ENCODE measurements around the gene BCL2L15. TPM values are rescaled to one million over a fixed set of nuclear protein-coding genes. Genes with fewer than 3 reads are reported as not detected.

Gene BCL2L15
- polyA plus RNA-seq, result not detected

DNA sequence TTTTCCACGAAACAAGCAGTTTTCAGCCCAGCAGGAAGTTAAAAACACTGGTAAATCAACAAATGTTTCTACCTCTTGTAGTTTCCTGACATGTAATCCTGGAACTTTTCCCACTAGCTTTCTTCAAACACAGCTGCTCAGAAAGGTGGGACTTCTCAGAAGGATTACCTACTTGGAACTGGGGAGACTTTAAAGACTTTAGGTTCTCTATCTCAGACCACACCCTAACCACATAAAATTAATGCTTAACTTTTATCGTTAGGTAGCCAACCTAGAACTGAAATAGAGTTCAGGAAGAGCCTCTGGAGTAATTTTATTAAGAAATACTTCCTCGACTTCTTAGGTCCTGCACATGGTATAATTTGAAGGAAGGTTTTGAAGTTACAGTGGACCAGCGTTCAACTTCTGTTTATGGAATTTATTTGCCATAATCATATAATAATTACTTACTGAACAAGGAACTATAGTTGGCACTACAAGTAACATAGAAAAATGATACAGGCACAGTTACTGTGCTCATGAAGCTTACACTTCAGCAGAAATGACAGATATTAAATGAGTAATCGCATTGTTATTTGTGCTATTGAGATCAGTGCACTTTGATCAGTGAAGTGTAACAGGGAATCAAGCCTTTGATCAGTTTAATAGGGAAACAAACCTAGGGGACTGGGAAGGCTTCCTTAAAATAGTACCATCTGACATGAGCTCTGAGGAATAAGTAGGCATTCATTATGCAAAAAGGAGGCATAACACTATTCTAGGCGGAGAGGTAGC is at the start of gene BCL2L15:
Gene BCL2L15 (minus strand): TSS at position 180 of the 774 bp plus-strand sequence. CDS start 206 bp downstream, outside the sequence.
- no peak within 1 kb of the TSS for H3K27ac Mint-ChIP-seq
- H3K27me3 Mint-ChIP-seq, result no peaks in the 10 kb centered on the region
- H3K4me1 Mint-ChIP-seq, result peaks cover 0 to 4% (median 0%) of the 10 kb centered on the region in 3 donors
- no peak within 1 kb of the TSS for H3K4me3 Mint-ChIP-seq
- H3K36me3 Mint-ChIP-seq, result peaks cover 4% of the 10 kb centered on the region
- no peaks in the 10 kb centered on the region for H3K9me3 Mint-ChIP-seq

DNA sequence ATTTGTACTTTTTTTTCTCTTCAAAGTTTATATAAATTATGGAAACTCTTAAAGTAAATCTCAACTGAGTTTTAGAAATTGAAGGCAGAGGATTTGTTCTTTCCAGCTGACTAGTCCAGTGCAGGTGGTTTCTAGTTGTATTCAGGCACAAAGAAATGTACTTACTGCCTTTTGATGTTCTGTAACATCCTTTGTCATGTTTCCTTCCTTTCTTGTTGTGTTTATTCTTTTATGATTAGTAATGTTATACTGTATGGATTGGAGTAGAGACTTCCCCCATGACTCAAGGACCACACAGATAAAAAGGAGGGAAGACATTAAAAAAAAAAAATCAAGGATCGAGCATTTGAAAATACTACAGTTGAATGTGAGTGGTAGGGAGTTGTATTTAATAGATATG is 49.8 kb upstream of the BCL2L15 start:
- H3K9me3 Mint-ChIP-seq, result no peaks in the 10 kb centered on the region
- peaks cover 3% of the 10 kb centered on the region for H3K36me3 Mint-ChIP-seq
- H3K27ac Mint-ChIP-seq, result peak overlapping the region in 1 of 3 donors; percentile 67
- H3K27me3 Mint-ChIP-seq, result no peaks in the 10 kb centered on the region
- H3K4me1 Mint-ChIP-seq, result peaks cover 43 to 59% (median 56%) of the 10 kb centered on the region in 3 donors
- H3K4me3 Mint-ChIP-seq, result peak overlapping the region in 1 of 4 donors; percentile 1

DNA sequence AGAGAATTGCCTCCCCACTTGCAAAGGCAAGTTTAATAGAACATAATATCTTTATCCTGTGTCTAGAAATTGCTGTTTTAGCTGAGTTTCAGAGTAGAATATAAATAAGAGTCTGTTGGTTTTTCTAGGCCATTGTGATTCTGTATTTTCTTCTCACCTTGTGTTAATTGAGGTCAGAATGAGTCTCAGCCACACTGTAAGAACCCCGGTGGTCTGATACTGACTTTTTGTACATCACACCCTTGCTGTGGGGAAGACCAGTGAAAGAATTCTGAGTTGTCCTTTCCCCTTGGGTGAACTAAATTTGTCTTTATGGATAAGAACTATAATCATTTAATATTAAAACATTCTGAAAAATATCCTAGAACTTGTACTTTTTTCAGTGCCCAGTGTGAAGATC is 48.6 kb upstream of the BCL2L15 start:
- peak overlapping the region in 1 of 3 donors; percentile 40 for H3K27ac Mint-ChIP-seq

DNA sequence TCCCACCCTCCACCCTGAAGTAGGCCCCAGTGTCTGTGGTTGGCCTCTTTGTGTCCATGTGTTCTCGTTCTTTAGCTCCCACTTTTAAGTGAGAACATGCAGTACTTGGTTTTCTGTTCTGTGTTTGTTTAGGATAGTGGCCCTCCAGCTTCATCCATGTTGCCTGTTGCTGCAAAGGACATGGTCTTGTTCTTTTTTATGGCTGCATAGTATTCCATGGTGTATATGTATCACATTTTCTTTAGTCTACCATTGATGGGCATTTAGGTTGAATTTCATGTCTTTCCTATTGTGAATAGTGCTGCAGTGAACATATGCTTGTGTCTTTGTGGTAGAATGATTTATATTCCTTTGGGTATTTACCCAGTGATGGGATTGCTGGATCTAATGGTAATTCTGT is 47.8 kb upstream of the BCL2L15 start:
- peaks cover 3% of the 10 kb centered on the region for H3K36me3 Mint-ChIP-seq
- peak overlapping the region in 1 of 4 donors; percentile 2 for H3K4me3 Mint-ChIP-seq
- H3K27ac Mint-ChIP-seq, result no peak overlapping the region
- H3K9me3 Mint-ChIP-seq, result no peaks in the 10 kb centered on the region
- H3K27me3 Mint-ChIP-seq, result no peaks in the 10 kb centered on the region
- H3K4me1 Mint-ChIP-seq, result peaks cover 57 to 69% (median 67%) of the 10 kb centered on the region in 3 donors

More for the DNA sequence above, 48.6 kb upstream of the BCL2L15 start:
- no peaks in the 10 kb centered on the region for H3K27me3 Mint-ChIP-seq
- peaks cover 3% of the 10 kb centered on the region for H3K36me3 Mint-ChIP-seq
- peak overlapping the region in 1 of 4 donors; percentile 2 for H3K4me3 Mint-ChIP-seq
- H3K4me1 Mint-ChIP-seq, result peaks cover 49 to 67% (median 67%) of the 10 kb centered on the region in 3 donors
- H3K9me3 Mint-ChIP-seq, result no peaks in the 10 kb centered on the region

DNA sequence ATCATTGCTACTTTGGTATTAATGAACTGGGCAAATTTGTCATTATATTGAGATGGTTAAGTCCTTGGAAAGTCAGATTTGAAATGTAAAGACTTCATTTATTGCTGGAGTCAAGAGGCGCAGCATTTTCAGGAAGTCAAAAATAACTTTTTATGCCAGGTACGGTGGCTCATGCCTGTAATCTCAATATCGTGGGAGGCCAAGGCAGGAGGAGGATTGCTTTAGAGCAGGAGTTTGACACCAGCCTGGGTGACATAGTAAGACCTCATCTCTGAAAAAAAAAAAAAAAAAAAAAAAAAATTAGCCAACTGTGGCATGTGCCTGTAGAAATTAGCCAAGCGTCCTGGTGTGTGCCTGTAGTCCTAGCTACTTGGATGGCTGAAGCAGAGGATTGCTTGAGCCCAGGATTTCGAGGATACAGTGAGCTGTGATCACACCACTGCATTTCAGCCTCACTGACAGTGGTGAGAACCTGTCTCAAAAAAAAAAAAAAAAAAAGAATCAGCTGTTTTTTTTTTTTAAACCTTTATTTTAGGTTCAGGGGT is 47.2 kb upstream of the BCL2L15 start:
- Mint-ChIP-seq H3K36me3 (peaks cover 3% of the 10 kb centered on the region), H3K4me3 (no peak overlapping the region), H3K4me1 (peaks cover 57 to 65% (median 65%) of the 10 kb centered on the region in 3 donors), H3K27ac (no peak overlapping the region), H3K27me3 (no peaks in the 10 kb centered on the region), H3K9me3 (no peaks in the 10 kb centered on the region)

DNA sequence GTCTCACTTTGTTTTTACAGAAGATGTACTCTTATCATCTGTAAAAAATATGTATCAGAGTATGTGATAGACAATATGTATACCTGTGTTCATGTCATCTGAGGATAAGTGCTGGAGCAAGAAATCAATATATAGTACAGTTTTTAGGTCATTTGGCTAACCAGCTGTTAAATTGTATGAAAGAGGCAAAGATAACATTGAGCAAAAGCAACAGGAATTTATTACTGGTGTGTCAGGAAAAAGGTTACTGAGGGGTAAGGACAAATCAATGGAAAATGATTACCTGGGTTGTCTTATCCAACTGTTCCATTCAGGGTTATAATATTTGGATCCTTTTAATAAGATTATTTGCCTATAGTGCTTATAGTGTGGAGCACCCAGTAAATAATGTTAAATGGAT is 46.6 kb upstream of the BCL2L15 start:
- peaks cover 52 to 62% (median 61%) of the 10 kb centered on the region in 3 donors for H3K4me1 Mint-ChIP-seq
- peak overlapping the region in 1 of 4 donors; percentile 98 for H3K4me3 Mint-ChIP-seq
- H3K27ac Mint-ChIP-seq, result peak overlapping the region in 1 of 3 donors; percentile 13
- H3K9me3 Mint-ChIP-seq, result no peaks in the 10 kb centered on the region
- no peaks in the 10 kb centered on the region for H3K27me3 Mint-ChIP-seq
- H3K36me3 Mint-ChIP-seq, result peaks cover 3% of the 10 kb centered on the region

DNA sequence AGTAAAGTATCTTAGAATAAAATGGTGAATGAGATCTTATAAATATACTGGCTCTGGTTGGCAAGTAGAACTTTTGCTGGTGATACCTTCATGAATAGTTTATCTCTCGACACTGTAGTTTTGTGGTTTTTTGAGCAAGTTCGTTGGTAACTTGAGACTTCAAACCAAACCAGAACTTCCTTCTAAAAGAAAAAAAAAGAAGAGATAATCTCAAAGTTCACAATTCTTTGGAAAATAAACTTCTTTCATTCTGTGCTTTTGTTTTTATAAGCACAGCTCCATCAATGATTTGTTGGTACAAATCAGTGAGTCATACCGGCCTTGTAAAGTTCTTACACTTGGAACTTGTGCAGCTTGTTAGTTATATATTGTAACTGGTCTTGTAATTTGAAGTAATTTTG is 44.1 kb upstream of the BCL2L15 start:
- Mint-ChIP-seq H3K4me3 (peak overlapping the region; percentile 95 to 99 (median 98)), H3K27ac (peak overlapping the region; percentile 94 to 98 (median 98)), H3K4me1 (peaks cover 49 to 62% (median 60%) of the 10 kb centered on the region in 3 donors), H3K9me3 (no peaks in the 10 kb centered on the region), H3K36me3 (peaks cover 2% of the 10 kb centered on the region), H3K27me3 (no peaks in the 10 kb centered on the region)

DNA sequence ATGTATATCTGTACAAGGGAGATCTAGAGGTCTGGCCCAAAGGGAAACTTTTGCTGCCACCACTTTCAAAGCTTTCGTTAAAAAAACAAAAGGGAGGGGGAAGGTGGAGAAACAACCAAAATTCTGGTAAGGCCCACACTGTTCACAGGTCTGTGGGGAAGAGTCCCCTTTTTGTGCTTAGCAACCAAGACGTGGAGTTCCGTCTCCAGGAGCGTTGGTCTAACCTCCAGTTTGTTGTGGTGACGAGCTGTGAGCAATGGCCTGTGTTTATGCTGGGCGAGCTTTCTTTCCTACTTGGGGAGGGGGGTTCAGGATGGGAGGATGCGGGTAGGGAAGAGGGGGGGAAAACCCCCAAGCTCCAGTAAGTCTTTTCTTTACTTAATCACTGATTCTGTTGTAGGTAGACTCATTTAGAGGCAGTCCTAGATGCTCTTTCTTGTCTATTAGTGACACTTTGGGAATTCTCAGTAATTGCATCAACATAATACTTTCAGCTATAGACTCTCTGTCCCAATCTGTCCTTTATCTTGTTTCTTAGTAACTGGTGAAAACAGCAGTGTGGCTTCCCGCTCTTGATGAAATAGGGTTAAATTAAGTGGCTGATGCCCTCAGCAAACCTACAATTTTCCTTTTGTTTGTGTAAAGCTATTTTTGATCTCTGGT is 43.2 kb upstream of the BCL2L15 start:
- Mint-ChIP-seq H3K4me1 (peaks cover 44 to 58% (median 55%) of the 10 kb centered on the region in 3 donors), H3K27me3 (no peaks in the 10 kb centered on the region), H3K27ac (peak overlapping the region; percentile 94 to 98 (median 98)), H3K9me3 (no peaks in the 10 kb centered on the region), H3K36me3 (peaks cover 2% of the 10 kb centered on the region), H3K4me3 (peak overlapping the region; percentile 95 to 99 (median 98))

DNA sequence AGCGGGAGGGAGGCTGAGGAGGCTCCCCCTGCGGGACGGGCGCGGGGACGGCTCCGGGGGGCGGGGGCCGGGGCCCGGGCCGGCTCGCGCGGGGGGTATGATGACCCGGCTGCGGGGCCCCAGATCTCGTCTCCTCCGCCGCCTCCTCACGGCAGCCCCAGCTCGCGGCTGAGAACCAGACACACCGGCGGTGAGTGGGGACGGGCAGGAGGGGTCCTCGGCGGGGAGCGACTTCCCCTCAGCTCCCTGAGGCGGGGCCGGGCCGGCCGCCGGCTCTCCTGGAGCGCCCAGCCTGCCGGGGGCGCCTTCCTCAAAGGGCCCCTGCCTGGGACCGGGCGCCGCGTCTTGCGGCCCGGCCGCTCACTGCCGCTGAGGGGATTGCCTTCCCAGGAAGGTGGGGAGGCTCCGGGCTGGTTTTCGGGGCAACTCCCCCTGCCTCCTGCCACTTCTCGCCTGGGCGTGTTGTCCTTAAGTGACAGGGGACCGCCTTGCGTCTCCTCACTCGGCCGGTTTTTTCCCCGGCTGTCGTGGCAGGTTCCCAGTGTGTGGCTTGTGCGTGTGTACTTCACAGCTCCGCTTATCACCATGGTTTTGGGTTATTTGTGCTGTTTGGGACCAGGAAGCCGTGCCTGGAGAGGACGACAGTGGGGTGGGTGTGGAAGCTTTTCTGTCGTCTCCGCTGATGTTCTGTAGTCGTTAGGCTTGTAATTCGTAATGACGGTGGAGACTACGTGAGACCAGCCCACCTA is 42.5 kb upstream of the BCL2L15 start:
- H3K27me3 Mint-ChIP-seq, result no peaks in the 10 kb centered on the region
- no peaks in the 10 kb centered on the region for H3K9me3 Mint-ChIP-seq
- peaks cover 42 to 54% (median 51%) of the 10 kb centered on the region in 3 donors for H3K4me1 Mint-ChIP-seq
- peaks cover 2% of the 10 kb centered on the region for H3K36me3 Mint-ChIP-seq
- H3K27ac Mint-ChIP-seq, result peak overlapping the region; percentile 94 to 100 (median 98)
- peak overlapping the region; percentile 98 to 100 (median 99) for H3K4me3 Mint-ChIP-seq

DNA sequence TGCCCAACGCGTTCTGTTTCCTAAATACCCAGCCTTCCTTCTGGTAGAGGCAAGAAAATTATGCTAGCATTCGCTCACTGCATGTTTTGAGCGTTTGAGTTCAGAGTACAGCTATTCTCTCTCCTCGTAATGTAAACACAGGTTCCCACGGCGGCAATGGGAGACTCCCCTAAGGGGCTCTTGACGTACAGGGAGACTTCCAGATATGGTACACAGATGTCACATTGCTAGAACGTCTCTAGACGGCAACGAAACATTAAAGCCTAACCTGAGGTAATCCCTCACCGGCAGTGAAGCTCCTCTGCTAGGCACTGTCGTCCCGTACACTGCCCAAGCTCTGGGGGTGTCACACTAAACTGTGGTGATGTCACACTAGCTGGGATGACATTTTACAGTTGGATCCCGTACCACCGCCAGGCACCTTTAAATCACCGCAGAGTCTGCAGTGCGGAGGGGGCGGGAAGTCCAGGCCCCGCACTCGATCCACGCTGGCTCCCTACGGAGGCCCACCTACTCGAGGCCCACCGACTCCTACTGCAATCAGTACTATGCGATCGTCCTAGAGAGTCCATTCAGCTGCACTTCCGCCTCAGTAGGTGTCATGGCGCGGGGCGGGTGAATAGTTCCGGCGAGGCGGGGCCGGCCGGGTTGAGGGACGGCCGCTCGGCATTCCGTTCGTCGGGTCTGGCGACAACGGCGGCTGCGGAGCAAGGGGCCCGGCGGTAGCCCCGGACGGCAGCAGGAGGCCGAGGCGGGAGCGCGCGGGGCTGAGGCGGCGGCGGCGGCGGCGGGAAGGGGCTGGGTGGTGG is 41.8 kb upstream of the BCL2L15 start, which contains the start of gene HIPK1:
Gene HIPK1 (plus strand): TSS at position 384 of the 809 bp plus-strand sequence.
- H3K9me3 Mint-ChIP-seq, result no peaks in the 10 kb centered on the region
- H3K4me3 Mint-ChIP-seq, result peak within 1 kb of the TSS; percentile 98 to 100 (median 99)
- peaks cover 39 to 51% (median 47%) of the 10 kb centered on the region in 3 donors for H3K4me1 Mint-ChIP-seq
- peak within 1 kb of the TSS; percentile 98 to 100 (median 100) for H3K27ac Mint-ChIP-seq
- H3K27me3 Mint-ChIP-seq, result no peaks in the 10 kb centered on the region
- H3K36me3 Mint-ChIP-seq, result peaks cover 2% of the 10 kb centered on the region

DNA sequence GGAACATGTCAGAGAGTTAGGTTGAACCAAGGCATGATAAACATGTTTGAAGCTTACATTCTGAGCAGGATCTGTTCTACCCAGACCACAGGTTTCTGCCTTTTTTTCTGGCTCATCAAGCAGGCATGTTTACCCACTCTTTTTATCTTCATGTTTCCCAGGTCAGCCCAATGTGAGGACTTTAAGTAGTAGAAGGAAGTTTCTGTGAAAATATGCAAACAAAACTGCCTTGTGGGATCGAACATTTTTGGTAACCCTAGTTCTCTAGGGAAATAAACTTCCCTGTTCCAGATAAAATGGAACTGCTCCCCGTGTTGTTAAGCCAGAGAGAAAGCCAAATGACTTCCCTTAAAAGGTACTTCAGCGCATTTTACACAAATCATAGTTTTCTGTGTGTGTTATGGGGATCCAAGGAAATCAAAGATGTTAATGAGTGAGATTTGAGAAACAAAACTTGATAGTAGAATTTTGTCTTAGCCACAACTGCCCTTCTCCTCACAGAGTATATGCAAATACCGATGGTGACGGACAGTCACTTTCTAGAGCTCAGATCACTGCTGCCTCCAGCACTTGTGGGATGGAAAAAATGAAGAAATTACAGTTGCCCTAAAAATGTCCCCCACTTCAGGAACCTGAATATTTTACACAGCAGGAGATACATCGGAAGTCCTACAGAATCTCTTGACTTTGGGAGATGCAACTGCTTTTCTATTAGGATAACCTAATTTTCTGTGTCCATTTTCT is 41.0 kb upstream of the BCL2L15 start:
- H3K4me3 Mint-ChIP-seq, result peak overlapping the region; percentile 98 to 100 (median 99)
- no peaks in the 10 kb centered on the region for H3K9me3 Mint-ChIP-seq
- H3K27me3 Mint-ChIP-seq, result no peaks in the 10 kb centered on the region
- peak overlapping the region; percentile 98 to 100 (median 100) for H3K27ac Mint-ChIP-seq
- H3K4me1 Mint-ChIP-seq, result peaks cover 32 to 43% (median 41%) of the 10 kb centered on the region in 3 donors
- no peaks in the 10 kb centered on the region for H3K36me3 Mint-ChIP-seq

DNA sequence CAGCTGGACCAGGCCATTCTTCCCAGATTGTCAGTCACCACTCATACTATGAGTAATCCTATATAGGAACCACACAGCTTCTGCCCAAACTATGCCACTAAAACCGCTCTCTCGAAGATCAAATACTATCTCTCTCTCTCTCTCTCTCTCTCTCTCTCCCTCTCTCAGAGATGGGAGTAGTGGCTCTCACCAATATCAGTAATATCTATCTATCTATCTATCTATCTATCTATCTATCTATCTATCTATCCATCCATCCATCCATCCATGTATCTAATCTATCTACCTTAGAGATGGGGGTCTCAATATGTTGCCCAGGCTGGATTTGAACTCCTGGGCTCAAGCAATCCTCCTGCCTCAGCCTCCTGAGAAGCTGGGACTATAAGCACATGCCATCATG is 37.1 kb upstream of the BCL2L15 start:
- Mint-ChIP-seq H3K27ac (no peak overlapping the region), H3K36me3 (no peaks in the 10 kb centered on the region), H3K9me3 (no peaks in the 10 kb centered on the region), H3K4me1 (peaks cover 9 to 14% (median 13%) of the 10 kb centered on the region in 3 donors), H3K4me3 (no peak overlapping the region), H3K27me3 (peaks cover 7% of the 10 kb centered on the region)

DNA sequence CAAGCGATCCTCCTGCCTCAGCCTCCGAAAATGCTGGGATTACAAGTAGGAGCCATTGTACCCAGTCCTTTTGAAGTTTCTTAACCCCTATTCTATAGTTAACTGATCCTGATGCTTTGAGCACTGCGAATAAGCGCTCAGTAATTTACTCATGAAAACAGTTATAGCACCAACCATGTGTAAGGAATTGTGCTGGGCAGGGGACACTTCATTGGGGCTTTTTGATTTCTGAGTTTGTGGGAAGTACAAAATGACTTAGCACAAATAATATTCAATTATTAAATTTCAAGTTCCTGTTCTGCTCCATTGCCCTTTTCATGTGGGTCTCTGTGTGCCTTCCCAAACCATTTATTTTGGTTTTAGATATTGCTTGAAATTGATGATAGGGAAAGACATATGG is 35.6 kb upstream of the BCL2L15 start:
- Mint-ChIP-seq H3K36me3 (no peaks in the 10 kb centered on the region), H3K27me3 (peaks cover 7% of the 10 kb centered on the region), H3K4me3 (no peak overlapping the region), H3K27ac (no peak overlapping the region), H3K4me1 (peaks cover 4 to 6% (median 5%) of the 10 kb centered on the region in 3 donors), H3K9me3 (no peaks in the 10 kb centered on the region)
